Measurements from ENCODE around the gene MYORG.

DNA sequence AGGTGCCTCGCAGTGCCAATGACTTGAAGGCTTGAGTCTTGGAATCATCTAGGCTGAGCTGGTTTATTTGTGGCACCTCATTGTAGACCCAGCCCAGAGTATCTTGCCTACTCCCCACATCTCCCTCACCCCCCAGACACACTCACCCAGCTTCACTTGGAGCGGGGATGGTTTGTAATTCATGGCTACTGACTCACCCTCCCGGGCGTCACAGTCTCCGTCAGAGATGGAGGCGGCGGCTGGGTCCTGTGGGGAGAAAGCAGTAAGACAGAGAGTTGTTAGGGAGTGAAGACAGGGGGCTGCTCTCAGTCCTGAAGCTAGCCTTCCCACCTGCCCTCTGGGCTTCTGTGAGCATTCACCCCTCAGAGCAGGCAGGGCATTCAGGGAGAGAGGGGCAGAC is 29.0 kb upstream of the MYORG start:
- TF ChIP-seq EP300 (IDR thresholded peaks at IDR 0.05): no peak
- TF ChIP-seq, protein P1, sequence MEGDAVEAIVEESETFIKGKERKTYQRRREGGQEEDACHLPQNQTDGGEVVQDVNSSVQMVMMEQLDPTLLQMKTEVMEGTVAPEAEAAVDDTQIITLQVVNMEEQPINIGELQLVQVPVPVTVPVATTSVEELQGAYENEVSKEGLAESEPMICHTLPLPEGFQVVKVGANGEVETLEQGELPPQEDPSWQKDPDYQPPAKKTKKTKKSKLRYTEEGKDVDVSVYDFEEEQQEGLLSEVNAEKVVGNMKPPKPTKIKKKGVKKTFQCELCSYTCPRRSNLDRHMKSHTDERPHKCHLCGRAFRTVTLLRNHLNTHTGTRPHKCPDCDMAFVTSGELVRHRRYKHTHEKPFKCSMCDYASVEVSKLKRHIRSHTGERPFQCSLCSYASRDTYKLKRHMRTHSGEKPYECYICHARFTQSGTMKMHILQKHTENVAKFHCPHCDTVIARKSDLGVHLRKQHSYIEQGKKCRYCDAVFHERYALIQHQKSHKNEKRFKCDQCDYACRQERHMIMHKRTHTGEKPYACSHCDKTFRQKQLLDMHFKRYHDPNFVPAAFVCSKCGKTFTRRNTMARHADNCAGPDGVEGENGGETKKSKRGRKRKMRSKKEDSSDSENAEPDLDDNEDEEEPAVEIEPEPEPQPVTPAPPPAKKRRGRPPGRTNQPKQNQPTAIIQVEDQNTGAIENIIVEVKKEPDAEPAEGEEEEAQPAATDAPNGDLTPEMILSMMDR (IDR thresholded peaks at IDR 0.05): no peak
